Measurements from ENCODE around the gene SQOR. TPM values are rescaled to one million over a fixed set of nuclear protein-coding genes. Genes with fewer than 3 reads are reported as not detected.
A peak's percentile ranks its signal among the peaks of the same experiment; 100 is the strongest.
"Not testable (repeated sequence)": the region's sequence is repeated elsewhere in the genome, so short reads cannot be mapped to it uniquely, and the experiment has no call there.

Gene SQOR
- total RNA-seq, 5 donors from 2014 or later (not counting 1 experiment from before 2014, with no cell fraction given): 29.5 to 43.0 (median 33.4) TPM

DNA sequence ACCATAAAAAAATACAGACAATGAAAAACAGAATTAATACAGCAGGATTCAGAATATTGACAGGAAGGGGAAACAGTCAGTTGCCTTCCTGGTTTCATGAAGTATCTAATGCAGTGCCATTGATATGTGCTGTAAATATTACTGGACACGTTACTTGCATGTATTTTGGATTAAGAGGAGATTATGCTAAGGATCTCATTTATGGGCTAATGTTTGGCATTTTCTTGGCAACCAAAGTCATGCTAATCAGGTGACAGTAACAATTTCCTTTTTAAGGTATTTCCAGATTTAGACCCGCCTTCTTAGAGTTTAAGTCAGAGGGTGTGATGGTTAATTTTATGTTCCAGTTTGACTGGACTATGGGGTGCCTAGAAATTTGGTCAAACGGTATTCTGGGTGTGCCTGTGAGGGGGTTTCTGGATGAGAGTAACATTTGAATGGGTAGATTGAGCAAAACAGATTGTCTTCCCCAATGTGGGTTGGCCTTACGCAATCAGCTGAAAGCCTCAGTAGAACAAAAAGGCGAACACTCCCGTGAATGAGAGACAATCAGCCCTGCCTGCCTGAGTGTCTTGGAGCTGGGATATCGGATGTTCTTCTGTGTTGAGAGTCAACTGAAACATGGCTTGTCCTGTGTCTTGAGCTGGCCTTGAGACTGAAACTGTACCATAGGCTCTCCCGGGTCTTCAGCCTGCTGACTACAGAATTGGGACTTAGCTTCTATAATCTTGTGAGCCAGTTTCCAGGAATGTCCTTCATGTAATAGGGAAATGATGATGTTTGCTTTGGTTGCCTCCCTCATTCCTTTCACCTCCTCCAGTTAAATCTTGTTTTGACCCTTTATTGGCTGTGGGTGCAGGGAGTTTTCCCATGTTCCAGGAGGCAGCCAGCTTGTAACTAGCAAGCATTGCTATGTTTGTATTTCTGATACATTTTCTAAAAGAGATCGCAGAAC is 10.5 kb downstream of the SQOR start:
- POLR2A ChIA-PET: no interaction called here
- Histone ChIP-seq H3K36me3 (ENCODE audit: control insufficient read depth in 2 of 2, extremely low read depth in 1 of 2, insufficient read depth in 1 of 2, low read length in 1 of 2) (peaks cover 0 to 1% of the 10 kb centered on the region in 2 donors), H3K27ac (ENCODE audit: low read length) (no peak overlapping the region), H3K27me3 (replicated peaks in 1 of 2; ENCODE audit: control insufficient read depth in 2 of 2, extremely low read depth in 1 of 2, insufficient read depth in 2 of 2, low read length in 1 of 2) (no peaks in the 10 kb centered on the region), H3K4me1 (ENCODE audit: control insufficient read depth in 1 of 2, extremely low read depth in 1 of 2, insufficient read depth in 2 of 2, low read length in 2 of 2) (peaks cover 6 to 36% of the 10 kb centered on the region in 2 experiments), H3K9me3 (no peaks in the 10 kb centered on the region), H3K4me3 (ENCODE audit: control insufficient read depth in 1 of 2, extremely low read depth in 1 of 2, low read length in 1 of 2) (no peak overlapping the region)
- DNase-seq (no peak), ATAC-seq (replicated peaks in 1 of 4) (no peak)
- no peak overlapping the region for H3K27ac Mint-ChIP-seq
- WGBS (ENCODE audit: insufficient coverage): 67% methylated on average over 7 of the region's 9 CpGs
- H3K27me3 Mint-ChIP-seq: no peaks in the 10 kb centered on the region
- no peaks in the 10 kb centered on the region for H3K9me3 Mint-ChIP-seq
- peaks cover 75 to 79% (median 78%) of the 10 kb centered on the region in 3 donors for H3K4me1 Mint-ChIP-seq
- H3K36me3 Mint-ChIP-seq: peaks cover 22% of the 10 kb centered on the region
- H3K4me3 Mint-ChIP-seq: no peak overlapping the region
- CTCF ChIA-PET: no interaction called here

- Mint-ChIP-seq H3K9me3 (no peaks in the 10 kb centered on the region), H3K27ac (no peak overlapping the region), H3K4me3 (no peak overlapping the region), H3K27me3 (no peaks in the 10 kb centered on the region), H3K36me3 (peaks cover 26% of the 10 kb centered on the region), H3K4me1 (peaks cover 69 to 77% (median 73%) of the 10 kb centered on the region in 3 donors)
- no peak overlapping the region for H3K27ac ChIP-seq (ENCODE audit: low read length)
- 96% methylated on average over 2 of the region's 3 CpGs for WGBS (ENCODE audit: insufficient coverage)
- peaks cover 6 to 36% of the 10 kb centered on the region in 2 experiments for H3K4me1 ChIP-seq (ENCODE audit: control insufficient read depth in 1 of 2, extremely low read depth in 1 of 2, insufficient read depth in 2 of 2, low read length in 2 of 2)
- no peaks in the 10 kb centered on the region for H3K27me3 ChIP-seq (replicated peaks in 1 of 2; ENCODE audit: control insufficient read depth in 2 of 2, extremely low read depth in 1 of 2, insufficient read depth in 2 of 2, low read length in 1 of 2)
- no peak for DNase-seq
- ChIA-PET POLR2A (no interaction called here), CTCF (interaction anchor here in 1 of 2 donors (1.1 kb wide), 1 partner anchor 59 kb away, joined by 3 read pairs; no protein-coding TSS in a partner anchor)
- no peaks in the 10 kb centered on the region for H3K9me3 ChIP-seq
- H3K36me3 ChIP-seq (ENCODE audit: control insufficient read depth in 2 of 2, extremely low read depth in 1 of 2, insufficient read depth in 1 of 2, low read length in 1 of 2): no peaks in the 10 kb centered on the region
- ATAC-seq (replicated peaks in 1 of 4): no peak
- H3K4me3 ChIP-seq (ENCODE audit: control insufficient read depth in 1 of 2, extremely low read depth in 1 of 2, low read length in 1 of 2): no peak overlapping the region
Measured at GRCh38 chr15:45646220-45646619, 11.4 kb downstream of the SQOR start.

DNA sequence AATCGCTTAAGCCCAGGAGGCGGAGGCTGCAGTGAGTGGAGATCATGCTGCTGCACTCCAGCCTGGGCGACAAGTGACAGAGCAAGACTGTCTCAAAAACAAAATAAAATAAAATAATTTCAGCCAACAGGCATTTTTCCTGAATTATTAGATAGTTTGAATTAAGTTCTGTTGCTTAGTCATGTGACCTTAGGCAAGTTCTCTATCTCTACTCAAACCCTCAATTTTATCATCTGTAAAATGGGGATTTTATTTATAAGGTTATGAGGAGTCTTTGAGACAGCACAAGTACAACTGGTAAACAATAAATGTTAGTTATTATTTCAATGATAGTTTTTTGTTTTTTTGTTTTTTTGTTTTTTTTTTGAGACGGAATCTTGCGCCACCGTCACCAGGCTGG is 13.0 kb downstream of the SQOR start:
- ATAC-seq (replicated peaks in 1 of 4) (no peak), DNase-seq (no peak)
- Histone ChIP-seq H3K4me1 (ENCODE audit: control insufficient read depth in 1 of 2, extremely low read depth in 1 of 2, insufficient read depth in 2 of 2, low read length in 2 of 2) (peaks cover 6 to 36% of the 10 kb centered on the region in 2 experiments), H3K27ac (ENCODE audit: low read length) (no peak overlapping the region), H3K9me3 (no peaks in the 10 kb centered on the region), H3K36me3 (ENCODE audit: control insufficient read depth in 2 of 2, extremely low read depth in 1 of 2, insufficient read depth in 1 of 2, low read length in 1 of 2) (no peaks in the 10 kb centered on the region), H3K4me3 (ENCODE audit: control insufficient read depth in 1 of 2, extremely low read depth in 1 of 2, low read length in 1 of 2) (no peak overlapping the region), H3K27me3 (replicated peaks in 1 of 2; ENCODE audit: control insufficient read depth in 2 of 2, extremely low read depth in 1 of 2, insufficient read depth in 2 of 2, low read length in 1 of 2) (no peaks in the 10 kb centered on the region)
- WGBS (ENCODE audit: insufficient coverage): 100% methylated on average over 5 of the region's 6 CpGs
- Mint-ChIP-seq H3K27ac (no peak overlapping the region), H3K4me3 (no peak overlapping the region), H3K36me3 (peaks cover 24% of the 10 kb centered on the region), H3K4me1 (peaks cover 63 to 71% (median 67%) of the 10 kb centered on the region in 3 donors), H3K9me3 (no peaks in the 10 kb centered on the region), H3K27me3 (no peaks in the 10 kb centered on the region)
- CTCF ChIA-PET: interaction anchor here in 1 of 2 donors (0.7 kb wide), 1 partner anchor 59 kb away, joined by 3 read pairs; no protein-coding TSS in a partner anchor
- POLR2A ChIA-PET: interaction anchor here (0.7 to 1.0 kb wide), 2 partner anchors 10 to 621 kb away, joined by 4 read pairs; no protein-coding TSS in a partner anchor

- peaks cover 25% of the 10 kb centered on the region for H3K36me3 Mint-ChIP-seq
- H3K9me3 Mint-ChIP-seq: no peaks in the 10 kb centered on the region
- 86% methylated on average over 4 of the region's 4 CpGs for WGBS (ENCODE audit: insufficient coverage)
- H3K27me3 Mint-ChIP-seq: no peaks in the 10 kb centered on the region
- no peak for ATAC-seq (replicated peaks in 1 of 4)
- H3K27me3 ChIP-seq (replicated peaks in 1 of 2; ENCODE audit: control insufficient read depth in 2 of 2, extremely low read depth in 1 of 2, insufficient read depth in 2 of 2, low read length in 1 of 2): no peaks in the 10 kb centered on the region
- H3K36me3 ChIP-seq (ENCODE audit: control insufficient read depth in 2 of 2, extremely low read depth in 1 of 2, insufficient read depth in 1 of 2, low read length in 1 of 2): no peaks in the 10 kb centered on the region
- CTCF ChIA-PET: no interaction called here
- H3K4me3 Mint-ChIP-seq: peak overlapping the region in 1 of 3 donors; percentile 25
- POLR2A ChIA-PET: interaction anchor here in 1 of 2 donors (0.5 kb wide), 1 partner anchor 12 kb away, joined by 3 read pairs; no protein-coding TSS in a partner anchor
- H3K4me1 ChIP-seq (ENCODE audit: control insufficient read depth in 1 of 2, extremely low read depth in 1 of 2, insufficient read depth in 2 of 2, low read length in 2 of 2): peaks cover 6 to 39% of the 10 kb centered on the region in 2 experiments
- H3K4me1 Mint-ChIP-seq: peaks cover 68 to 71% (median 69%) of the 10 kb centered on the region in 3 donors
- H3K27ac ChIP-seq (ENCODE audit: low read length): no peak overlapping the region
- H3K4me3 ChIP-seq (ENCODE audit: control insufficient read depth in 1 of 2, extremely low read depth in 1 of 2, low read length in 1 of 2): no peak overlapping the region
- H3K27ac Mint-ChIP-seq: no peak overlapping the region
- H3K9me3 ChIP-seq: no peaks in the 10 kb centered on the region
- DNase-seq: no peak
Measured at GRCh38 chr15:45648521-45649200, 13.8 kb downstream of the SQOR start.

GRCh38 chr15:45650007-45650406 is 15.2 kb downstream of the SQOR start:
- H3K27ac ChIP-seq (ENCODE audit: low read length); H3K4me3 Mint-ChIP-seq; POLR2A ChIA-PET; DNase-seq; H3K4me3 ChIP-seq (ENCODE audit: control insufficient read depth in 1 of 2, extremely low read depth in 1 of 2, low read length in 1 of 2); H3K27me3 Mint-ChIP-seq; H3K9me3 Mint-ChIP-seq; H3K27ac Mint-ChIP-seq; CTCF ChIA-PET; ATAC-seq (replicated peaks in 1 of 4); H3K36me3 ChIP-seq (ENCODE audit: control insufficient read depth in 2 of 2, extremely low read depth in 1 of 2, insufficient read depth in 1 of 2, low read length in 1 of 2); H3K27me3 ChIP-seq (replicated peaks in 1 of 2; ENCODE audit: control insufficient read depth in 2 of 2, extremely low read depth in 1 of 2, insufficient read depth in 2 of 2, low read length in 1 of 2); H3K9me3 ChIP-seq: not testable (repeated sequence)
- WGBS (ENCODE audit: insufficient coverage): 93% methylated on average over 10 of the region's 11 CpGs
- H3K4me1 ChIP-seq (ENCODE audit: control insufficient read depth in 1 of 2, extremely low read depth in 1 of 2, insufficient read depth in 2 of 2, low read length in 2 of 2): peaks cover 3 to 41% of the 10 kb centered on the region in 2 experiments
- H3K4me1 Mint-ChIP-seq: peaks cover 65 to 71% (median 70%) of the 10 kb centered on the region in 3 donors
- peaks cover 23% of the 10 kb centered on the region for H3K36me3 Mint-ChIP-seq

DNA sequence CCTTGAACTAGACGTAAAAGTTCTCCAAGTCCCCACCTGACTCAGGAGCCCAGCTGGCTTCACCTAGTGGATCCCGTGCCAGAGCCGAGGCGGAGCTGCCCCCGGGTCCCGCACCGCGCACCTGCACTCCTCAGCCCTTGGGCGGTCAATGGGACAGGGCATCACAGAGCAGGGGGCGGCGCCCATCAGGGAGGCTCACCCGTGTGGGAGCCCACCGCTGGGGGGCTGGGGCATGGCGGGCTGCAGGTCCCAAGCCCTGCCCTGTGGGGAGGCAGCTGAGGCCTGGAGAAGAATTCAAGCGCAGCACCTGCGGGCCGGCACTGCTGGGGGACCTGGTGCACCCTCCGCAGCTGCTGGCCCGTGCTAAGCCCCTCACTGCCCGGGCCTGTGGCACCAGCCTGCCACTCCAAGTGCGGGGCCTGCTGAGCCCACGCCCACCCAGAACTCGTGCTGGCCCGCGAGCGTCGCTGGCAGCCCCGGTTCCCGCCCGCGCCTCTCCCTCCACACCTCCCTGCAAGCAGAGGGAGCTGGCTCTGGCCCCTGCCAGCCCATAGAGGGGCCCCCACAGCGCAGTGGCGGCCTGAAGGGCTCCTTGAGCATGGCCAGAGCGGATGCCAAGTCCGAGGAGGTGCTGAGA is 16.2 kb downstream of the SQOR start:
- Mint-ChIP-seq H3K27ac (no peak overlapping the region), H3K4me3 (no peak overlapping the region), H3K4me1 (peaks cover 55 to 66% (median 64%) of the 10 kb centered on the region in 3 donors), H3K27me3 (no peaks in the 10 kb centered on the region), H3K36me3 (peaks cover 23% of the 10 kb centered on the region), H3K9me3 (peaks cover 0 to 4% (median 0%) of the 10 kb centered on the region in 3 donors)
- no peaks in the 10 kb centered on the region for H3K27me3 ChIP-seq (replicated peaks in 1 of 2; ENCODE audit: control insufficient read depth in 2 of 2, extremely low read depth in 1 of 2, insufficient read depth in 2 of 2, low read length in 1 of 2)
- no peak for ATAC-seq (replicated peaks in 1 of 4)
- ChIA-PET POLR2A (no interaction called here), CTCF (interaction anchor here in 1 of 2 donors (0.6 kb wide), 1 partner anchor 1418 kb away, joined by 3 read pairs; no protein-coding TSS in a partner anchor)
- no peaks in the 10 kb centered on the region for H3K36me3 ChIP-seq (ENCODE audit: control insufficient read depth in 2 of 2, extremely low read depth in 1 of 2, insufficient read depth in 1 of 2, low read length in 1 of 2)
- no peaks in the 10 kb centered on the region for H3K9me3 ChIP-seq
- DNase-seq: no peak
- no peak overlapping the region for H3K4me3 ChIP-seq (ENCODE audit: control insufficient read depth in 1 of 2, extremely low read depth in 1 of 2, low read length in 1 of 2)
- H3K27ac ChIP-seq (ENCODE audit: low read length): no peak overlapping the region
- H3K4me1 ChIP-seq (ENCODE audit: control insufficient read depth in 1 of 2, extremely low read depth in 1 of 2, insufficient read depth in 2 of 2, low read length in 2 of 2): peaks cover 0 to 34% of the 10 kb centered on the region in 2 experiments
- 98% methylated on average over 33 of the region's 35 CpGs for WGBS (ENCODE audit: insufficient coverage)
